Vagina (tissue), 2 donors: ENCODE results near the gene ETNK2.

Source experiments
- CTCF ChIP-seq, 3 experiments: fragments of 450-650 bp in 2 of 3; fragments of 200-600 bp in 1 of 3; sonication (generic) in 1 of 3; IDR thresholded peaks; one replicate each; pipeline ENCODE4 v1.5.1; 2017 to 2019; ENCODE audit warnings: antibody characterized with exemption in 3 of 3, mild to moderate bottlenecking in 2 of 3, moderate library complexity in 2 of 3
- POLR2A ChIP-seq, 2 donors: fragments of 450-650 bp; IDR thresholded peaks; one replicate each; pipeline ENCODE4 v1.6.1; 2017; ENCODE audit warnings: antibody characterized with exemption in 2 of 2, mild to moderate bottlenecking in 2 of 2, moderate library complexity in 2 of 2

- TF ChIP-seq CTCF (IDR thresholded peaks at IDR 0.05) (no peak), POLR2A (IDR thresholded peaks at IDR 0.05) (no peak)
These were observed 63.2 kb downstream of the ETNK2 start for GRCh38 chr1:204088596-204088995.
